Keratinocyte (primary cell): ENCODE data around the gene UNKL.

Experiments used
- EZH2 ChIP-seq: IDR thresholded peaks from one replicate; pipeline ENCODE4 v1.6.1; 2012; ENCODE audit warnings: inconsistent platforms, mild to moderate bottlenecking, low read length, moderate library complexity
- TF ChIP-seq, protein P1 (sequence below), 3 experiments: IDR thresholded peaks in 1 of 3; conservative IDR thresholded peaks in 1 of 3; optimal IDR thresholded peaks in 1 of 3; 2 replicates in 2 of 3; 3 replicates in 1 of 3; pipeline versions ENCODE3 to v1.5.1; 2011; ENCODE audit warnings: low read length in 3 of 3, mild to moderate bottlenecking in 3 of 3, moderate library complexity in 2 of 3, control low read depth in 1 of 3, inconsistent platforms in 1 of 3; ENCODE audit not compliant: insufficient read depth in 2 of 3; ENCODE audit errors: extremely low read depth in 1 of 3

DNA sequence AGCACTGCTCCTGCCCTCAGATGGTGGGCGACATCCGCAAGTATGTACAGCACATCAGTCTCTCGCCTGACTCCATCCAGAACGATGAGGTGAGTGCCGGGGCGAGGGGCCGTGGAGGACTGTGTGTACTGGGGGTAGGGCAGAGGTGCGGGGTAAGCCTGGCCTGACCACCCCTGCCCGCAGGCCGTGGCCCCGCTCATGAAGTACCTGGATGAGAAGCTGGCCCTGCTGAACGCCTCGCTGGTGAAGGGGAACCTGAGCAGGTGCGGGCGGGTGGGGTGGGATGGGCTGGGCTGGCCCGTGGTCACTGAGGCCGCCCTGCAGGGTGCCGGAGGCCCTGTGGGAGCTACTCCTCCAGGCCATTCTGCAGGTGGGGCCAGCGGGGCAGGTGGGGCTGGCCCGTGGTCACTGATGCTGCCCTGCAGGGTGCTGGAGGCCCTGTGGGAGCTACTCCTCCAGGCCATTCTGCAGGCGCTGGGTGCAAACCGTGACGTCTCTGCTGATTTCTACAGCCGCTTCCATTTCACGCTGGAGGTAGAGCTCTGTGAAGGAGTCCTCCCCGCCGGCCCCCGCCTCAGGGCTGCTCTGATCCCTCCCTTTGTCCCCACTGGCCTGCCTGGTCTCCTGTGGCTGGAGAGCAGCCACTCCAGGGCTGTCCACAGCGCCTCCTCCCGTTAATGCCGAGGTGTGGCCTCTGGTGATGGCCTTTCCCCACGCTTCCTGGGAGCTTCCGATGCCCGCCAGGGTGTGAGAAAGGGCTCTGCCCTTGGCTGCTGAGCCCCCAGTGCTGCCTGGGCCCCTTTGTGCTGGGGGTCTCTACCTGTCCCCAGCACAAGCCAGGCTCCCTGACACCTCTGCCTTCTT is 67.8 kb downstream of the UNKL start:
- TF ChIP-seq, protein P1, sequence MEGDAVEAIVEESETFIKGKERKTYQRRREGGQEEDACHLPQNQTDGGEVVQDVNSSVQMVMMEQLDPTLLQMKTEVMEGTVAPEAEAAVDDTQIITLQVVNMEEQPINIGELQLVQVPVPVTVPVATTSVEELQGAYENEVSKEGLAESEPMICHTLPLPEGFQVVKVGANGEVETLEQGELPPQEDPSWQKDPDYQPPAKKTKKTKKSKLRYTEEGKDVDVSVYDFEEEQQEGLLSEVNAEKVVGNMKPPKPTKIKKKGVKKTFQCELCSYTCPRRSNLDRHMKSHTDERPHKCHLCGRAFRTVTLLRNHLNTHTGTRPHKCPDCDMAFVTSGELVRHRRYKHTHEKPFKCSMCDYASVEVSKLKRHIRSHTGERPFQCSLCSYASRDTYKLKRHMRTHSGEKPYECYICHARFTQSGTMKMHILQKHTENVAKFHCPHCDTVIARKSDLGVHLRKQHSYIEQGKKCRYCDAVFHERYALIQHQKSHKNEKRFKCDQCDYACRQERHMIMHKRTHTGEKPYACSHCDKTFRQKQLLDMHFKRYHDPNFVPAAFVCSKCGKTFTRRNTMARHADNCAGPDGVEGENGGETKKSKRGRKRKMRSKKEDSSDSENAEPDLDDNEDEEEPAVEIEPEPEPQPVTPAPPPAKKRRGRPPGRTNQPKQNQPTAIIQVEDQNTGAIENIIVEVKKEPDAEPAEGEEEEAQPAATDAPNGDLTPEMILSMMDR (optimal IDR thresholded peaks at IDR 0.05 in 1 of 3, IDR thresholded peaks at IDR 0.05 in 1 of 3, conservative IDR thresholded peaks at IDR 0.05 in 1 of 3; ENCODE audit: extremely low read depth in 1 of 3, insufficient read depth in 2 of 3, low read length in 3 of 3) = peak; percentile 31 to 63 (median 61)
- TF ChIP-seq EZH2 = no peak
